Liver (tissue), 9 donors: ENCODE results near the gene URB1. TPM values are rescaled to one million over a fixed set of nuclear protein-coding genes. Genes with fewer than 3 reads are reported as not detected.
"Not testable (repeated sequence)": the region's sequence is repeated elsewhere in the genome, so short reads cannot be mapped to it uniquely, and the experiment has no call there.

ENCODE experiments used
- DNase-seq: peaks from one replicate; pipeline ENCODE4 v3.0.0-alpha.2; 2017; ENCODE audit warnings: low spot score
- H3K27ac ChIP-seq, 2 donors: one replicate each; pipeline ENCODE4 v1.7.0; 2013; ENCODE audit warnings: inconsistent platforms in 2 of 2, low read length in 2 of 2, control low read depth in 1 of 2, low read depth in 1 of 2, mild to moderate bottlenecking in 1 of 2
- H3K27me3 ChIP-seq, 4 donors: one replicate each; pipeline versions ENCODE4 v1.6.1 to v1.7.0; 2013; ENCODE audit warnings: low read length in 3 of 4, inconsistent platforms in 1 of 4, mild to moderate bottlenecking in 1 of 4, moderate library complexity in 1 of 4; ENCODE audit not compliant: control insufficient read depth in 4 of 4, insufficient read depth in 4 of 4
- H3K36me3 ChIP-seq, 4 donors: one replicate each; pipeline versions ENCODE4 v1.6.1 to v1.7.0; 2013; ENCODE audit warnings: low read length in 3 of 4, mild to moderate bottlenecking in 3 of 4, low read depth in 1 of 4, moderate library complexity in 1 of 4; ENCODE audit not compliant: control insufficient read depth in 4 of 4, insufficient read depth in 3 of 4
- H3K4me1 ChIP-seq, 4 donors: one replicate each; pipeline versions ENCODE4 v1.6.1 to v1.7.0; 2013; ENCODE audit warnings: low read length in 3 of 4, mild to moderate bottlenecking in 3 of 4, moderate library complexity in 1 of 4; ENCODE audit not compliant: control insufficient read depth in 4 of 4, insufficient read depth in 4 of 4
- H3K4me3 ChIP-seq, 3 donors: one replicate each; pipeline versions ENCODE4 v1.6.1 to v1.7.0; 2013; ENCODE audit warnings: low read length in 3 of 3, control low read depth in 1 of 3, low read depth in 1 of 3, mild to moderate bottlenecking in 1 of 3
- H3K9ac ChIP-seq, 2 donors: one replicate each; pipeline ENCODE4 v1.7.0; 2013; ENCODE audit warnings: low read length in 2 of 2, mild to moderate bottlenecking in 2 of 2, moderate library complexity in 2 of 2, control low read depth in 1 of 2, low read depth in 1 of 2
- H3K9me3 ChIP-seq, 4 donors: one replicate each; pipeline versions ENCODE4 v1.6.1 to v1.7.0; 2013; ENCODE audit warnings: low read length in 3 of 4; ENCODE audit not compliant: control insufficient read depth in 4 of 4
- ATF3 ChIP-seq: IDR thresholded peaks from 2 replicates; pipeline ENCODE4 v1.6.1; 2016; ENCODE audit warnings: antibody characterized with exemption
- CTCF ChIP-seq: fragments of 150-350 bp; IDR thresholded peaks from 2 replicates; pipeline ENCODE4 v1.5.1; 2017; ENCODE audit warnings: improper control_type of control experiment, low read depth, low read length; ENCODE audit not compliant: missing input control
- FOXA2 ChIP-seq: IDR thresholded peaks from 2 replicates; pipeline ENCODE4 v1.6.1; 2016; ENCODE audit warnings: antibody characterized with exemption
- GABPA ChIP-seq, 2 donors: IDR thresholded peaks in 1 of 2; conservative IDR thresholded peaks in 1 of 2; 2 replicates each; pipeline ENCODE4 v1.6.1; 2016; ENCODE audit warnings: antibody characterized with exemption in 2 of 2, mild to moderate bottlenecking in 1 of 2, moderate library complexity in 1 of 2
- HNF4A ChIP-seq, 2 donors: conservative IDR thresholded peaks; 2 replicates each; pipeline ENCODE4 v1.6.1; 2016; ENCODE audit warnings: antibody characterized with exemption in 2 of 2, mild to moderate bottlenecking in 2 of 2
- HNF4G ChIP-seq: IDR thresholded peaks from 2 replicates; pipeline ENCODE4 v1.6.1; 2016; ENCODE audit warnings: antibody characterized with exemption
- JUND ChIP-seq, 2 donors: IDR thresholded peaks; 2 replicates each; pipeline ENCODE4 v1.6.1; 2016; ENCODE audit warnings: antibody characterized with exemption in 2 of 2
- MAX ChIP-seq: IDR thresholded peaks from 2 replicates; pipeline ENCODE4 v1.6.1; 2016; ENCODE audit warnings: antibody characterized with exemption
- NR2F2 ChIP-seq: IDR thresholded peaks from 2 replicates; pipeline ENCODE4 v1.6.1; 2016; ENCODE audit warnings: antibody characterized with exemption
- RAD21 ChIP-seq, 2 donors: IDR thresholded peaks; 2 replicates each; pipeline ENCODE4 v1.6.1; 2016; ENCODE audit warnings: antibody characterized with exemption in 2 of 2, mild to moderate bottlenecking in 2 of 2
- REST ChIP-seq: IDR thresholded peaks from 2 replicates; pipeline ENCODE4 v1.6.1; 2016; ENCODE audit warnings: antibody characterized with exemption, mild to moderate bottlenecking
- RXRA ChIP-seq, 2 donors: IDR thresholded peaks; 2 replicates each; pipeline ENCODE4 v1.6.1; 2017 to 2018; ENCODE audit warnings: antibody characterized with exemption in 2 of 2, mild to moderate bottlenecking in 1 of 2
- SP1 ChIP-seq: IDR thresholded peaks from 2 replicates; pipeline ENCODE4 v1.6.1; 2018; ENCODE audit warnings: antibody characterized with exemption, mild to moderate bottlenecking
- YY1 ChIP-seq: IDR thresholded peaks from 2 replicates; pipeline ENCODE4 v1.6.1; 2016; ENCODE audit warnings: antibody characterized with exemption, mild to moderate bottlenecking
- WGBS: extraction: QIAGEN DNeasy Blood & Tissue Kit; methylation state at CpG from one replicate; pipeline ENCODE4 v1.1.7; 2013; 5-methylcytosine and 5-hydroxymethylcytosine counted together
- polyA plus RNA-seq, 2 donors: library from polyadenylated mRNA; stranded (reverse) in 1 of 2; unstranded in 1 of 2; fragments of 200-250 nt in 1 of 2; fragments of >200 nt in 1 of 2; fragmentation: Nextera tagmentation in 1 of 2; extraction: Ambion mirVana in 1 of 2; gene quantifications; one replicate each; pipeline versions ENCODE4 v1.2.1 to v1.2.3, GENCODE V29; 2013 to 2015
- total RNA-seq, 2 donors: library from RNA; depleted of rRNA; stranded (reverse); fragments of >200 nt; gene quantifications; one replicate each; pipeline ENCODE4 v1.2.3, GENCODE V29; 2014
- donor health status: healthy.
- donor health status: healthy.
- donor health status: healthy.
- donor health status: healthy.
- donor health status: healthy.

URB1 gene
- total RNA-seq, result 10 to 100 TPM in 1 of 2 donors, 1 to 10 TPM in 1; 9.6 to 14.5 TPM
- 1 to 10 TPM; 2.8 to 4.6 TPM for polyA plus RNA-seq

- Histone ChIP-seq H3K9me3 (no peaks in the 10 kb centered on the region), H3K9ac (peak within 1 kb of the TSS; percentile 60 to 66), H3K4me1 (peaks cover 3 to 25% (median 15%) of the 10 kb centered on the region in 4 donors), H3K27ac (peak within 1 kb of the TSS; percentile 67 to 71), H3K36me3 (no peaks in the 10 kb centered on the region), H3K4me3 (peak within 1 kb of the TSS; percentile 74 to 98 (median 95)), H3K27me3 (no peaks in the 10 kb centered on the region)
- TF ChIP-seq GABPA (IDR thresholded peaks at IDR 0.05 in 1 of 2, conservative IDR thresholded peaks at IDR 0.05 in 1 of 2), result peak; percentile 72 to 93
- no peak for TF ChIP-seq CTCF
- TF ChIP-seq MAX, result peak; percentile 92
- no peak for TF ChIP-seq YY1
- TF ChIP-seq SP1, result peak; percentile 54
- TF ChIP-seq HNF4G, result peak; percentile 4
- TF ChIP-seq RXRA (IDR thresholded peaks at IDR 0.05), result peak in 1 of 2 donors; percentile 31
- no peak for TF ChIP-seq JUND (IDR thresholded peaks at IDR 0.05)
- no peak for TF ChIP-seq FOXA2
- peak; percentile 47 for TF ChIP-seq REST
- peak; percentile 52 for TF ChIP-seq NR2F2
- no peak for TF ChIP-seq RAD21 (IDR thresholded peaks at IDR 0.05)
- peak in 1 of 2 donors; percentile 39 for TF ChIP-seq HNF4A (conservative IDR thresholded peaks at IDR 0.05)
- TF ChIP-seq ATF3, result no peak
- DNase-seq, result peak; percentile 99
- 3% methylated on average over 59 of the region's 59 CpGs for WGBS
Measured at GRCh38 chr21:32392880-32393676, at the start of gene URB1. URB1 (minus strand) TSS chr21:32393012; CDS start chr21:32392910, 102 bp downstream.

GRCh38 chr21:32437729-32438128 lies 44.9 kb upstream of the URB1 start:
- 72% methylated on average over 12 of the region's 12 CpGs for WGBS
- Histone ChIP-seq H3K27me3 (no peaks in the 10 kb centered on the region), H3K4me3 (no peak overlapping the region)

GRCh38 chr21:32432982-32433660 lies 40.3 kb upstream of the URB1 start:
- WGBS, result 65% methylated on average over 15 of the region's 15 CpGs
- not testable (repeated sequence) for H3K9ac ChIP-seq, H3K9me3 ChIP-seq, H3K4me1 ChIP-seq, DNase-seq, H3K4me3 ChIP-seq, H3K27me3 ChIP-seq, H3K27ac ChIP-seq, H3K36me3 ChIP-seq

More at GRCh38 chr21:32437729-32438128, 44.9 kb upstream of the URB1 start:
- no peak for DNase-seq
- Histone ChIP-seq H3K9ac (no peak overlapping the region), H3K27ac (no peak overlapping the region), H3K9me3 (no peaks in the 10 kb centered on the region), H3K4me1 (no peaks in the 10 kb centered on the region), H3K36me3 (no peaks in the 10 kb centered on the region)
- no peak for TF ChIP-seq HNF4G
- TF ChIP-seq GABPA (IDR thresholded peaks at IDR 0.05 in 1 of 2, conservative IDR thresholded peaks at IDR 0.05 in 1 of 2), result peak; percentile 44 to 68
